GM21528 (cell line): ENCODE measurements around the gene PALB2.

Experiments
- ATAC-seq: cut with Tn5 transposase; IDR thresholded peaks from one replicate; pipeline ENCODE4 v1.9.1; 2021; ENCODE audit warnings: mild to moderate bottlenecking, moderate library complexity; ENCODE audit not compliant: unreplicated experiment, low FRiP score

The PALB2 gene

DNA sequence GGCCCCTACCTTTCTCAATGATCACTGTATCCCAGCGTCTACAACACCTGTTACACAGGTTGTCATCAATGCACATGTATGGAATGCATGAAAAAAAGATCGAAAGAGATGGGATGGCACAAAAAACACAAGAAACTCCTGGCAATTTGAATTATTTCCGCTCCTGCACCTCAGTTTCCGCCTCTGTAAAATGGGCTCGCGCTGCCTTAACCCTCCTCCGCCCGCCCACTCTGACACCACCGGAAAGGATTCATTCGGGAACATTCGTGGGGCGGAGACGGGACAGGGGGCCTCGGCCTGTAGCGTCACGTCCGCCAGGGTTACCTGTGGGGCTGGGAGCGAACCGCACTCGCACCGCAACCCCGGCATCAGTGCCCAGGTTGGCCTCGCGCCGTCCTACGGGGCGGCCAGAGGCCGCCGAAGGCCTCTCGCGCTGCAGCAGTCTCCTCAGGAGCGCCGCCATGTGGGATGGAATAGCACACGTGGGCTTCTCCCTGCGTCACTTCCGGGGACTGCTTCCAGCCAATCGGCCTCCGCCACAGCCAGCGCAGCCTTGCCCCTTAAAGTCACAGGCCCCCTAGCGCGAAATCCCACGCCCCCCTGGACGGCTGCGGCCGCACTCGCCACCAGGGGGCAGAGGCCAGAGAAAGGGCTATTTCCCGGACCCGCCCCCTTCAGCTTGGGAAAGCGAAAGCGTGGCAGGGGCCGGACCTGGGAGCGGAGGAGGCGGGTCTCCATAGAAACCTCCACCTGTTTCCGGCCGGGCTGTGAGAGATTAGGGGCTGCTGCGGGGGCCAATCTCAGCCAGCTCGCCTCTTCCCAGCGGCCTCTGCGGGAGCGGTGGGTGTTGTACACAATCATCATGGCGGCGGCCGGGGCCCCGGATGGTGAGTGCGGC, 84.0 kb downstream of the PALB2 start, which contains the start of the genes EARS2 and UBFD1:
Gene EARS2 (minus strand): TSS at position 470 of the 898 bp plus-strand sequence. CDS start 7 bp downstream, at position 463.
Gene UBFD1 (plus strand): TSS at position 847 of the 898 bp plus-strand sequence. CDS start 16 bp downstream, at position 863.
- peak; percentile 90 for ATAC-seq

DNA sequence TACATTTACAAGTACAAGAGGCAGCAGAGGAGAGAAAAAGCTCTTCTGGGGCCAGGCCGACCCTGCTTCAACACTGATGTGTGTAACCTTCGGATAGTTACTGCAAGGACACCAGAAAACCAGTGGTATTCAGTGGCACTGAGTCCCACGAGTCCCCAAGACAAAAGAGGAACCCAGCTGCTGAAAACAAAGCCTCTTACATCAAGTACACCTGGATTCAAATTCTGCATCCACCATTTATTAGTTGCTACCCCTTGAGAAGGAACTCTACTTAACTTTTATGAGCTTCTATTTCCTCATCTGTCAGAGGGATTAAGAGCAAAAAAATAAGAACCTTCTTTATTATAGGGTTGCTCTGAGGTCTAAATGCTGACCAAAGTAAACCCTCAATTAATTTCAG, 86.6 kb downstream of the PALB2 start:
- ATAC-seq = no peak
